PC-9 (cell line): Measurements from ENCODE around the gene CALML5. TPM values are rescaled to one million over a fixed set of nuclear protein-coding genes. Genes with fewer than 3 reads are reported as not detected.

Experiments used
- BruUV-seq: library from RNA; stranded (reverse); fragments of 400-500 nt; replicated peaks from 2 replicates; lab custom pipeline; 2021; lab: Mats Ljungman, UMichigan
- CTCF ChIA-PET: fragments of 300-600 bp; sonication (Branson Sonifier 250); formaldehyde crosslinking; loops from one replicate; lab custom pipeline; 2022; ENCODE audit warnings: antibody characterized with exemption; lab: Charles Lee
- POLR2A ChIA-PET: fragments of 300-600 bp; sonication (Branson Sonifier 250); formaldehyde crosslinking; loops from one replicate; lab custom pipeline; 2022; ENCODE audit warnings: antibody characterized with exemption; ENCODE audit not compliant: unreplicated experiment; lab: Charles Lee
- DNase-seq, 2 experiments: peaks; one replicate each; pipeline versions ENCODE4 v3.0.0 to v3.0.0-alpha.2; 2015 to 2022; ENCODE audit warnings: mixed read lengths in 1 of 2
- H2AFZ ChIP-seq: fragments of 200-600 bp; sonication (generic); 2 replicates; pipeline ENCODE4 v1.8.1; 2017; ENCODE audit warnings: antibody characterized with exemption
- H3F3A ChIP-seq: fragments of 200-600 bp; sonication (generic); 2 replicates; pipeline ENCODE4 v1.8.1; 2017; ENCODE audit warnings: antibody characterized with exemption, mild to moderate bottlenecking, low read depth; ENCODE audit not compliant: insufficient read depth
- H3K27ac ChIP-seq: fragments of 200-600 bp; sonication (generic); 2 replicates; pipeline ENCODE4 v1.6.1; 2016; ENCODE audit warnings: mixed run types
- H3K27me3 ChIP-seq: fragments of 200-600 bp; sonication (generic); 2 replicates; pipeline ENCODE4 v1.6.1; 2016; ENCODE audit warnings: low read depth, mixed run types; ENCODE audit not compliant: insufficient read depth
- H3K36me3 ChIP-seq: fragments of 200-600 bp; sonication (generic); 2 replicates; pipeline ENCODE4 v1.6.1; 2016; ENCODE audit warnings: low read depth, mixed run types
- H3K4me1 ChIP-seq: fragments of 200-600 bp; sonication (generic); replicated peaks from 2 replicates; pipeline ENCODE4 v1.6.1; 2016; ENCODE audit warnings: mixed run types; ENCODE audit not compliant: insufficient read depth
- H3K4me2 ChIP-seq: fragments of 200-600 bp; sonication (generic); 2 replicates; pipeline ENCODE4 v1.6.1; 2017; ENCODE audit warnings: mixed run types
- H3K4me3 ChIP-seq: fragments of 200-600 bp; sonication (generic); 2 replicates; pipeline ENCODE4 v1.6.1; 2016; ENCODE audit warnings: mixed run types
- H3K79me2 ChIP-seq: fragments of 200-600 bp; sonication (generic); 2 replicates; pipeline ENCODE4 v1.6.1; 2017; ENCODE audit warnings: low read depth, mixed run types
- H3K9me2 ChIP-seq: fragments of 200-600 bp; sonication (generic); 2 replicates; pipeline ENCODE4 v1.8.1; 2017; ENCODE audit warnings: mild to moderate bottlenecking; ENCODE audit not compliant: insufficient read depth
- H3K9me3 ChIP-seq: fragments of 200-600 bp; sonication (generic); 2 replicates; pipeline ENCODE4 v1.8.1; 2016; ENCODE audit warnings: low read depth; ENCODE audit not compliant: insufficient read depth
- H4K20me1 ChIP-seq: fragments of 200-600 bp; sonication (generic); 2 replicates; pipeline ENCODE4 v1.8.1; 2017; ENCODE audit not compliant: insufficient read depth
- EZH2 ChIP-seq: fragments of 200-600 bp; sonication (generic); IDR thresholded peaks from 2 replicates; pipeline ENCODE4 v1.8.0; 2017; ENCODE audit warnings: antibody characterized with exemption, low read depth
- intact Hi-C: fragments of 100-400 bp; cut with micrococcal nuclease; formaldehyde crosslinking; loops from one replicate; pipeline ENCODE4 v1.10.0; 2022; ENCODE audit not compliant: unreplicated experiment
- total RNA-seq: library from RNA; stranded (reverse); gene quantifications from 2 replicates; pipeline ENCODE4 v1.2.3, GENCODE V29; 2021
- TF ChIP-seq, protein P1 (sequence below): fragments of 200-600 bp; sonication (generic); conservative IDR thresholded peaks from 2 replicates; pipeline ENCODE4 v1.6.1; 2017; ENCODE audit warnings: mixed run types, antibody characterized with exemption, mild to moderate bottlenecking, moderate library complexity

CALML5 gene
- total RNA-seq, 1 experiment from 2014 or later, result 3.0 TPM

DNA sequence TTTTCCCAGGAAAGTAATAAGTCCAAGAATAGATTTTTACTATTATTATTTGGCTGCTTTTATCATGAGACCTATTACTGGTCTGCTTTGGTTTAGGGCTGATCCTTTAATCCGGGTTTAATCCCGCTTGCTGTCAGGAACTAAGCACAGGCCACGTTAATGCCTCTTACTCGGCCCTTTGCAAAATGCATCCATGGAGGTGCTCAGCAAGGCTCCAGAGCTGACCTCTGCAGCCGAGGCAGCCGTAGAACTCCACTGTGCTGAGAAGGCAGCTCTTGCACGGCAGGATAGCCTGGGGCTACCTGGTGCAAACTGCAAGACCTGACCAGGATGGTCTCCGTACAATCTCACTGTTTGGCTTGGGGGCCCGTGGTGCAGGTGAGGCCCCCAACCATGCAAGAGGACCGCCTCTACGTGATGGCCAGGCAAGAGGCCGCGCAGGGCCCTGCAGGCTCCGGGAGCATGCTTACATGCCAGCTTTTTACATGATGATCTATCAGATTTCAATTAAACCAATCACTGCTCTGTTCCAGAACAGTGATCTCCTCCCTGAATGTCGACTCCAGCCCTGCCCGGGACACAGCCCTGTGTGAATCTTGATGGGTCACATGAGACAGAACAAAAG lies 15.0 kb upstream of the CALML5 start:
- ChIA-PET POLR2A (no interaction called here), CTCF (interaction anchor here (0.7 kb wide), 1 partner anchor 41 kb away, joined by 4 read pairs; no protein-coding TSS in a partner anchor)
- Histone ChIP-seq H3K4me3 (no peak overlapping the region), H3K36me3 (no peaks in the 10 kb centered on the region), H3K4me2 (no peak overlapping the region), H3K27ac (no peak overlapping the region), H2AFZ (no peak overlapping the region), H3F3A (0 out of 2 replicates have a peak, but pooled peaks cover 9% of the 10 kb centered on the region), H3K79me2 (no peaks in the 10 kb centered on the region), H3K4me1 (peaks cover 6% of the 10 kb centered on the region), H4K20me1 (no peaks in the 10 kb centered on the region), H3K9me3 (no peaks in the 10 kb centered on the region), H3K9me2 (no peaks in the 10 kb centered on the region), H3K27me3 (no peaks in the 10 kb centered on the region)
- intact Hi-C loops, result no loop called here
- BruUV-seq, result no TSS peak
- no peak for DNase-seq
- TF ChIP-seq, protein P1, sequence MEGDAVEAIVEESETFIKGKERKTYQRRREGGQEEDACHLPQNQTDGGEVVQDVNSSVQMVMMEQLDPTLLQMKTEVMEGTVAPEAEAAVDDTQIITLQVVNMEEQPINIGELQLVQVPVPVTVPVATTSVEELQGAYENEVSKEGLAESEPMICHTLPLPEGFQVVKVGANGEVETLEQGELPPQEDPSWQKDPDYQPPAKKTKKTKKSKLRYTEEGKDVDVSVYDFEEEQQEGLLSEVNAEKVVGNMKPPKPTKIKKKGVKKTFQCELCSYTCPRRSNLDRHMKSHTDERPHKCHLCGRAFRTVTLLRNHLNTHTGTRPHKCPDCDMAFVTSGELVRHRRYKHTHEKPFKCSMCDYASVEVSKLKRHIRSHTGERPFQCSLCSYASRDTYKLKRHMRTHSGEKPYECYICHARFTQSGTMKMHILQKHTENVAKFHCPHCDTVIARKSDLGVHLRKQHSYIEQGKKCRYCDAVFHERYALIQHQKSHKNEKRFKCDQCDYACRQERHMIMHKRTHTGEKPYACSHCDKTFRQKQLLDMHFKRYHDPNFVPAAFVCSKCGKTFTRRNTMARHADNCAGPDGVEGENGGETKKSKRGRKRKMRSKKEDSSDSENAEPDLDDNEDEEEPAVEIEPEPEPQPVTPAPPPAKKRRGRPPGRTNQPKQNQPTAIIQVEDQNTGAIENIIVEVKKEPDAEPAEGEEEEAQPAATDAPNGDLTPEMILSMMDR, result no peak
- TF ChIP-seq EZH2, result no peak

DNA sequence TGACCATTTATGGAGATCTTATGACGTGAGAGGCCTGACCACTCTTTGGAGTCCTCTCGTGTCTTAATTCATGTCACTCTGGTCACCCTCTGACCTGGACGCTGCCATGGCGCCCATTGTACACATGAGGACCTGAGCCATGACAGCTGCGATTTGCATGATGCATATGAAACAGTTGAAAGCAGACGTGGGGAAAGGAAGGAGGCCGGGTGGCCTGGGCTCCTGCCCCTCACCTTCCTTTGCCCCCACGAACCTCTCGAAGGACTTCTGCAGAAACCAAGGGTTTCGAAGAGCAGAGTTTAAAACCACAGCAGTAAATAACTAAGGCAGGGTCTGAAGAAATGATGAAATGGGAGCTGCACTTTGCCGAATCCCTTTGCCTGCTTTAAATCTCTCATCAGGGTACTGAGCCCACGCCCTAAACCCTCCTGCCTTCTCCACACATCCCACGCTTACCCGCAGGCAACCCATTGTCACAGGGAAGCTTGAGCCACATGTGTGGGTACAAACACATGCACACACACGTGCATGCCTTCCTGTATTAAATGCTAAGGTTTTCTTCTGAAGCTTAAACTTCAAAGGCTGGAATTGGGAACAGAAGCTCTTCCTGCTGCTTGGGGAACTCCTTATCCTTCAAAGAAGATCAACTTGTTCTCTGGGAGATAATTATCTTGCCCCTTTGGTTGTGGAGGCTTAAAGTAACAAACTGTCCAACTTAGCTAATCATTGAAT lies 13.7 kb upstream of the CALML5 start:
- ChIA-PET POLR2A (interaction anchor here (0.5 kb wide), 1 partner anchor 71 kb away, joined by 3 read pairs; no protein-coding TSS in a partner anchor), CTCF (no interaction called here)
- H3K27ac ChIP-seq, result no peak overlapping the region
- DNase-seq, result no peak
- no peaks in the 10 kb centered on the region for H3K36me3 ChIP-seq
- BruUV-seq, result no TSS peak
- H3K4me3 ChIP-seq, result no peak overlapping the region
- H3K79me2 ChIP-seq, result no peaks in the 10 kb centered on the region
- no peaks in the 10 kb centered on the region for H4K20me1 ChIP-seq
- H3K9me2 ChIP-seq, result no peaks in the 10 kb centered on the region
- peaks cover 2% of the 10 kb centered on the region for H3K4me1 ChIP-seq
- no peak for TF ChIP-seq EZH2
- TF ChIP-seq, protein P1, result no peak
- H2AFZ ChIP-seq, result no peak overlapping the region
- H3K4me2 ChIP-seq, result no peak overlapping the region
- no peaks in the 10 kb centered on the region for H3K9me3 ChIP-seq
- H3K27me3 ChIP-seq, result no peaks in the 10 kb centered on the region
- 0 out of 2 replicates have a peak, but pooled peaks cover 3% of the 10 kb centered on the region for H3F3A ChIP-seq
- intact Hi-C loops, result no loop called here

- CTCF ChIA-PET, result no interaction called here
- Histone ChIP-seq H3K9me3 (no peaks in the 10 kb centered on the region), H2AFZ (no peak overlapping the region)
These were observed 13.0 kb upstream of the CALML5 start for GRCh38 chr10:5512331-5512730.

More at GRCh38 chr10:5512331-5512730, 13.0 kb upstream of the CALML5 start:
- POLR2A ChIA-PET, result no interaction called here
- no peak overlapping the region for H3K4me3 ChIP-seq
- no peak overlapping the region for H3K4me2 ChIP-seq
- intact Hi-C loops, result no loop called here
- H3K27ac ChIP-seq, result no peak overlapping the region
- TF ChIP-seq, protein P1, result no peak
- no peak for TF ChIP-seq EZH2
- no TSS peak for BruUV-seq
- H3F3A ChIP-seq, result no peaks in the 10 kb centered on the region
- H3K4me1 ChIP-seq, result no peaks in the 10 kb centered on the region
- H3K36me3 ChIP-seq, result no peaks in the 10 kb centered on the region
- no peak for DNase-seq
- no peaks in the 10 kb centered on the region for H3K79me2 ChIP-seq
- no peaks in the 10 kb centered on the region for H4K20me1 ChIP-seq
- no peaks in the 10 kb centered on the region for H3K27me3 ChIP-seq
- H3K9me2 ChIP-seq, result no peaks in the 10 kb centered on the region
